Smooth muscle cell (in vitro differentiated cells): ENCODE measurements around the gene TAF9. TPM values are rescaled to one million over a fixed set of nuclear protein-coding genes. Genes with fewer than 3 reads are reported as not detected.
A peak's percentile ranks its signal among the peaks of the same experiment; 100 is the strongest.

Source experiments
- DNase-seq: peaks from one replicate; lab custom pipeline; 2025; ENCODE audit not compliant: unreplicated experiment; lab: John Stamatoyannopoulos, UW
- H2AFZ ChIP-seq: fragments of 200-600 bp; sonication (generic); 2 replicates; pipeline ENCODE4 v1.6.0; 2016; ENCODE audit warnings: antibody characterized with exemption, low read depth, mild to moderate bottlenecking
- H3F3A ChIP-seq: fragments of 200-600 bp; sonication (generic); 2 replicates; pipeline ENCODE4 v1.6.0; 2017; ENCODE audit warnings: antibody characterized with exemption, low read depth
- H3K27ac ChIP-seq: fragments of 200-600 bp; sonication (generic); 2 replicates; pipeline ENCODE4 v1.5.1; 2016; ENCODE audit warnings: low read depth, mild to moderate bottlenecking
- H3K27me3 ChIP-seq: fragments of 200-600 bp; sonication (generic); 2 replicates; pipeline ENCODE4 v1.6.1; 2016; ENCODE audit warnings: low read depth, mild to moderate bottlenecking
- H3K36me3 ChIP-seq: fragments of 200-600 bp; sonication (generic); 2 replicates; pipeline ENCODE4 v1.5.1; 2016; ENCODE audit warnings: low read depth
- H3K4me1 ChIP-seq: fragments of 200-600 bp; sonication (generic); 2 replicates; pipeline ENCODE4 v1.5.1; 2016; ENCODE audit warnings: low read depth
- H3K4me2 ChIP-seq: fragments of 200-600 bp; sonication (generic); 2 replicates; pipeline ENCODE4 v1.6.0; 2016; ENCODE audit warnings: mild to moderate bottlenecking
- H3K4me3 ChIP-seq: fragments of 200-600 bp; sonication (generic); 2 replicates; pipeline ENCODE4 v1.5.1; 2016; ENCODE audit warnings: mild to moderate bottlenecking
- H3K79me2 ChIP-seq: fragments of 200-600 bp; sonication (generic); 2 replicates; pipeline ENCODE4 v1.6.0; 2016; ENCODE audit warnings: low read depth, mild to moderate bottlenecking
- H3K9ac ChIP-seq: fragments of 200-600 bp; sonication (generic); 2 replicates; pipeline ENCODE4 v1.6.0; 2016; ENCODE audit warnings: low read depth
- H3K9me3 ChIP-seq: fragments of 200-600 bp; sonication (generic); replicated peaks from 2 replicates; pipeline ENCODE4 v1.5.1; 2016; ENCODE audit warnings: low read depth
- H4K20me1 ChIP-seq: fragments of 200-600 bp; sonication (generic); 2 replicates; pipeline ENCODE4 v1.6.0; 2016; ENCODE audit warnings: low read depth
- WGBS: methylation state at CpG from one replicate; pipeline ENCODE4 v1.1.7; 2016; ENCODE audit warnings: low lambda C conversion rate; 5-methylcytosine and 5-hydroxymethylcytosine counted together
- polyA plus RNA-seq: library from polyadenylated mRNA; unstranded; fragments of >200 nt; fragmentation: Nextera tagmentation; extraction: Ambion mirVana; gene quantifications from 2 replicates; pipeline ENCODE4 v1.2.1, GENCODE V29; 2016
- total RNA-seq: library from RNA; depleted of rRNA; stranded (reverse); fragments of >200 nt; gene quantifications from 2 replicates; pipeline ENCODE4 v1.2.3, GENCODE V29; 2014
- TF ChIP-seq, protein P1 (sequence below): fragments of 200-600 bp; sonication (generic); IDR thresholded peaks from 2 replicates; pipeline ENCODE4 v1.5.1; 2017; ENCODE audit warnings: borderline replicate concordance, mild to moderate bottlenecking, antibody characterized with exemption; ENCODE audit not compliant: insufficient read depth, poor library complexity, severe bottlenecking

The TAF9 gene
- total RNA-seq (68.2 and 74.4 TPM in 2 replicates), polyA plus RNA-seq (67.2 and 76.9 TPM in 2 replicates)

DNA sequence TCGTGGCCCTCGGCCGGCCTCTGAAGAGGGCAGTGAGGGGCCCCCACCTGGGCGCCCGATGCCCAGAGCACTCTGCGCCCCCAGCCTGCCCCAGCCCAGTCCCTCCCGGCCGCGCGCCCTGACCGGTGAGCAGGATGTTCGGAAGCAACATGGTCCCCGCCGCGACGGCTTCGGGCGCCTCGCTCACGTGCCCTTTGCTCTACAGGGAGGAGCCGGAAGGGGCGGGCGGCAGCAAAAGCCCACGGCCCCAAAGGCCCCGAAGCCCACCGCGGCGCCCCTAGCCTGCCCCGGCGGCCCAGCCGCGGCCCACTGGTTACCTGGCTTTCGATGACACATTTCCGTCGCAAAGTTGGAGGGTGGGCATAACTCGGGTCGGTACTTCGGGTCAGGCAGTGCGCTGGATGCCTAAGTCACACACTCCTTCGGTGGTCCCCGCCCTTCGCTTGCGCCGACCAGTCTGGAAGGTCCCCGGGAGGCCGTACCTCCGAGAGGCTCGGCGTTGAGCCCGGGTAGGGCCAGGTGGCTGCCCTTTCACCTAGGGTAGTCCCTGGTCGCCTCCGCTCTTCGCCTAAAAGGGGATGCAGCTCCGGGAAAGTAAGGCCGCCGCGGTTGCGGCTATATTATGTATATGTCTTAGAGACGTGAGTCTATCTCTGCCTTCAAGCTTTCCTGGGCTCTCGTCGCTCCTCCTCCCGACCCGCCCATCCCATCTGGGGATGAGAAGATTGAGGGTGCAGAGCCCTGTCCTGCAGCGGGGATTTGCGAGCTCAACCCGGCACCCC, at the start of gene TAF9, which contains the start of the genes AK6 and RAD17:
Gene TAF9, minus strand, starts transcription at position 181 of the 782 bp plus-strand sequence. CDS start 3,783 bp downstream, outside the sequence.
Gene AK6, minus strand, starts transcription at position 181 of the 782 bp plus-strand sequence. Its CDS starts 30 bp downstream, at position 151.
Gene RAD17, plus strand, starts transcription at position 479 of the 782 bp plus-strand sequence. CDS start 2,391 bp downstream, outside the sequence.
- WGBS, result under 1% methylated on average over 64 of the region's 66 CpGs
- H3K27ac ChIP-seq, result peak within 1 kb of the TSS; percentile 99
- peak within 1 kb of the TSS; percentile 96 for H2AFZ ChIP-seq
- H3K4me2 ChIP-seq, result peak within 1 kb of the TSS; percentile 92
- H3K9me3 ChIP-seq, result no peaks in the 10 kb centered on the region
- H3K9ac ChIP-seq, result peak within 1 kb of the TSS; percentile 99
- DNase-seq, result peak; percentile 96
- peaks cover 22% of the 10 kb centered on the region for H3K4me1 ChIP-seq
- TF ChIP-seq, protein P1, sequence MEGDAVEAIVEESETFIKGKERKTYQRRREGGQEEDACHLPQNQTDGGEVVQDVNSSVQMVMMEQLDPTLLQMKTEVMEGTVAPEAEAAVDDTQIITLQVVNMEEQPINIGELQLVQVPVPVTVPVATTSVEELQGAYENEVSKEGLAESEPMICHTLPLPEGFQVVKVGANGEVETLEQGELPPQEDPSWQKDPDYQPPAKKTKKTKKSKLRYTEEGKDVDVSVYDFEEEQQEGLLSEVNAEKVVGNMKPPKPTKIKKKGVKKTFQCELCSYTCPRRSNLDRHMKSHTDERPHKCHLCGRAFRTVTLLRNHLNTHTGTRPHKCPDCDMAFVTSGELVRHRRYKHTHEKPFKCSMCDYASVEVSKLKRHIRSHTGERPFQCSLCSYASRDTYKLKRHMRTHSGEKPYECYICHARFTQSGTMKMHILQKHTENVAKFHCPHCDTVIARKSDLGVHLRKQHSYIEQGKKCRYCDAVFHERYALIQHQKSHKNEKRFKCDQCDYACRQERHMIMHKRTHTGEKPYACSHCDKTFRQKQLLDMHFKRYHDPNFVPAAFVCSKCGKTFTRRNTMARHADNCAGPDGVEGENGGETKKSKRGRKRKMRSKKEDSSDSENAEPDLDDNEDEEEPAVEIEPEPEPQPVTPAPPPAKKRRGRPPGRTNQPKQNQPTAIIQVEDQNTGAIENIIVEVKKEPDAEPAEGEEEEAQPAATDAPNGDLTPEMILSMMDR, result no peak
- no peaks in the 10 kb centered on the region for H3K27me3 ChIP-seq
- peaks cover 73% of the 10 kb centered on the region for H3K79me2 ChIP-seq
- no peaks in the 10 kb centered on the region for H3F3A ChIP-seq
- peaks cover 31% of the 10 kb centered on the region for H4K20me1 ChIP-seq
- peak within 1 kb of the TSS; percentile 70 for H3K4me3 ChIP-seq
- no peaks in the 10 kb centered on the region for H3K36me3 ChIP-seq

DNA sequence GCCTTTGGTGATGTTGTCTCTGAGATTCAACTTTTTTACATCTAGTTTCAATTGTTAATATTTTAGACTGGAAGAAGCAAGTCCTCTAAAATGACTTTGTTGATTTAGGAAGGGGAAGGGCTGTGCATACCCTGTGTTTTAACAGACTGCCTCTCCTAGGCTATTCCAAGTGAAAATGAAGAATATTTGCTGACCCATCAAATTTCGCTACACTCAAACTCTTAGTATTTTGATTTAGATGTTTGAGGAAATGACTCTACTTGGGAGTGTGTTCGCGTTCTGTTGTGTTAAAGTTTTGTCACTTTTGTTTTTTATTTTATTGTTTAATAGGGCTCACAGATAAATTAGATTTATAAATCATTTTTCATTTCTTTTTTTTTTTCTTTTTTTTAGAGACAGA, 49.2 kb upstream of the TAF9 start:
- Histone ChIP-seq H3K4me3 (no peak overlapping the region), H3K79me2 (no peaks in the 10 kb centered on the region), H3K27me3 (peaks cover 23% of the 10 kb centered on the region), H2AFZ (no peak overlapping the region), H4K20me1 (no peaks in the 10 kb centered on the region), H3K36me3 (no peaks in the 10 kb centered on the region), H3F3A (peaks cover 5% of the 10 kb centered on the region), H3K4me2 (no peak overlapping the region), H3K9me3 (no peaks in the 10 kb centered on the region), H3K9ac (no peak overlapping the region), H3K27ac (no peak overlapping the region), H3K4me1 (peaks cover 8% of the 10 kb centered on the region)
- TF ChIP-seq, protein P1, result no peak
- WGBS, result 96% methylated on average over 3 of the region's 3 CpGs
- DNase-seq, result no peak

DNA sequence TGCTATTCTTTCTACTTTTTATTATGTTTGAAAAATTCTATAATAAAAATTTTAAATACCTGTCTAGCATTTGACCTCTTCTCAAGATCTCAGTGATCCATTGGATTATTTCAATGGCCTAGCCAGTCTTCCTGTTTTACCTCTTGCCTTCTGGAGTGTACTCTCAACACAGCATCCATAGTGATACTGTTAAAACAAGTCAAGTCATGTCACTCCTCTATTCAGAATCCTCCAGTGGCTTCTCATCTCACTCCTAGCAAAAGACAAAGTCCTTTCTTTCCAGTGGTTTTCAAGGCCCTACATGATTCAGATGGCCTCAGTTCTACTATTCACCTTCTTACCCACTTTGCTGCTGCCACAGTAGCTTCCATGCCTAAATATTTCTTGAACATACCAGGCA, 47.4 kb upstream of the TAF9 start:
- H3K27me3 ChIP-seq, result peaks cover 23% of the 10 kb centered on the region
- no peak overlapping the region for H3K4me2 ChIP-seq
- H3F3A ChIP-seq, result peaks cover 5% of the 10 kb centered on the region
- H3K79me2 ChIP-seq, result no peaks in the 10 kb centered on the region
- peaks cover 8% of the 10 kb centered on the region for H3K4me1 ChIP-seq
- no peaks in the 10 kb centered on the region for H3K36me3 ChIP-seq
- no peaks in the 10 kb centered on the region for H3K9me3 ChIP-seq
- no peak for DNase-seq
- no peaks in the 10 kb centered on the region for H4K20me1 ChIP-seq
- H3K4me3 ChIP-seq, result peak overlapping the region; percentile 63
- H3K9ac ChIP-seq, result no peak overlapping the region
- TF ChIP-seq, protein P1, result no peak
- no peak overlapping the region for H3K27ac ChIP-seq
- no peak overlapping the region for H2AFZ ChIP-seq
